HTR-8/SVneo (cell line): ENCODE data around the gene MATCAP1.

Experiments used
- DNase-seq: peaks from one replicate; pipeline ENCODE4 v3.0.0; 2011; ENCODE audit warnings: low spot score, mixed read lengths; ENCODE audit not compliant: insufficient read length
- FAIRE-seq: peaks from 2 replicates; lab custom pipeline; 2011; peaks lifted over from hg19 to GRCh38; lab: Jason Lieb, UNC

Gene MATCAP1

GRCh38 chr16:67191995-67192681 lies 8.4 kb upstream of the MATCAP1 start, which contains the start of gene E2F4:
E2F4 (plus strand) TSS chr16:67192155; CDS start chr16:67192228, 73 bp downstream.
- FAIRE-seq = peak; percentile 99
- DNase-seq = peak; percentile 94

- FAIRE-seq (peak; percentile 77), DNase-seq (no peak)
Observed at GRCh38 chr16:67191411-67191994, 7.7 kb upstream of the MATCAP1 start.

GRCh38 chr16:67190448-67191399 lies 7.0 kb upstream of the MATCAP1 start:
- no peak for DNase-seq
- no peak for FAIRE-seq

DNA sequence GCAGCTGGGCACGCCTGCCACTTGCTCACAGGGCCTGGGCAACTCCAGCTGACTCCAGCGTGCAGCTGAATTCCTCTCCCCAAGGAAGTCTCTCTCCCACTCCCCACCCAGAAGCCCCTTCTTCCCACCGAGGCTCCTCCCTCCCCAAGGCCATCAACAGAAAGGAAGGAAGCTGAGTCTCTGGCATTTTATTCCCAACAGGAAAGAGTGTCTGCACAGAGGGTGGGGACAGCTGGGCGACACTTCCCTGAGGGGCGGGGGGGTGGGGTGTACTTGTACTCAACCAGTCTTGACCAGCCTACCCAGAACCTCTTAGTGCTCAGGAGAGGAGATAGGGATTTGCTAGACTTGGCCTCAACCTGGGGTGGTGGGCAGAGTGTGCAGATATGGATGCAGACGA lies 6.3 kb upstream of the MATCAP1 start, which contains the start of gene EXOC3L1:
TSS of gene EXOC3L1 (minus strand) at position 96 of the 400 bp plus-strand sequence. CDS start 460 bp downstream, outside the sequence.
- FAIRE-seq = no peak
- DNase-seq = no peak

DNA sequence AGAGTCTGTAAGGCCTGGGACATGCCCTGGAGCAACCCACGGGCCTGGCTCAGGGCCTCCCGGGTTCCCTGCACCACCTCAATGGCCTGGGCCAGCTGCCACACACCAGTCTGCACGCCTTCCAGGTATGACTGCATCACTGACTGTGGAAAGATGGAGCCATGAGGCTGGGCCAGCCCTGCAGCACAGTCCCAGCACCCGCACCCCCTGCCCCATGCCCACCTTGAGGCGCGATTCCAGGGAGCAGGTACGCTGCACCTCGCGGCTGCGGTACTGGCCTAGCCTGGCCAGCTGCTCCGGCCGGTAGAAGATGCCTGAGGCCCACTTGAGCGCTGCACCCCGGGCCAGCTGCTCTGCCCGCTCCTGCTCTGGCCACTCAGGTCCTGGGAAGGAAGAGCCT lies 5.0 kb upstream of the MATCAP1 start:
- no peak for DNase-seq
- no peak for FAIRE-seq

DNA sequence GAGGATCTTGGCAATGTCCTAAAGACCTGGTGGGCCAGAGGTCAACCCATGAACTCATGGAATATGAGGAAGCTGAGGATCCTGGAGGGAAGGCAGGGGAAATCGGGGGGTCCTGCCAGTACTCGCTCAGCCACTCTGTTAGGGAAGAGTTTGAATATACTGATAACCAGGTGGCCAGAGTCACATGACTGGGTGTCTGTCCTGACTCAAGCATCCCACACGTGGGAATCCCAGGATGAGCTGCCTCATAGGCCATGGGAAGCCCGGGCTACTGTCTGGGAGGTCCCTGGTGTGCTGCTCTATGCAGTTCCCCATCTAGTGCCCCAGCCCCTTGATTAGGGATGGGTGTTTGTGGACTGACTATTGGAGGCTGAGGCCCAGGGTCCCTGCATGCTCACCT lies 4.6 kb upstream of the MATCAP1 start:
- FAIRE-seq (no peak), DNase-seq (no peak)

GRCh38 chr16:67187175-67187890 lies 3.6 kb upstream of the MATCAP1 start:
- FAIRE-seq (no peak), DNase-seq (no peak)

- FAIRE-seq = peak; percentile 84
- DNase-seq = no peak
Observed at GRCh38 chr16:67186550-67186950, 2.8 kb upstream of the MATCAP1 start.

DNA sequence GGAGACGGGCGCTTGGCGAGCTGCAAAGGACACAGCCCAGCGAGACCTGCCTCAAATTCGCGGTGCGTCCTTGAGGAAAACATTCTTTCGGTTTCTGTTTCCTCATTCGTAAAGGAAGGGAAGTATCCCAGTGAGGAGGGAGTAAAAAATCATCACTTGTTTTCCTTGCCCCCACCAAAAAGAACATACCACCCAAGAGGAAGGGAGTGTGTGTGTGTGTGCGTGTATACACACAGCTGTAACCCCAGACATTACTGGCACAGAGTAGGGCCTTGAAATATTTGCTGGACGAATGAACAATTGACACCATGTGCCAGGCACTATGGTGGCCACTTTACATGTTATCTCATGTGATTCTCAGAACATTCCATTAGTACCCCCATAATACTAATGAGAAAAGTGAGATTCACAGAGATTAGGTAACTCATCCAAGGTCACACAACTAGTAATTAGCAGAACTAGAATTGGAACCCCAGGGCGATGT lies 1.9 kb upstream of the MATCAP1 start:
- FAIRE-seq (no peak), DNase-seq (no peak)

GRCh38 chr16:67184995-67185650 lies 1.4 kb upstream of the MATCAP1 start:
- FAIRE-seq = peak; percentile 98
- DNase-seq = peak; percentile 79

DNA sequence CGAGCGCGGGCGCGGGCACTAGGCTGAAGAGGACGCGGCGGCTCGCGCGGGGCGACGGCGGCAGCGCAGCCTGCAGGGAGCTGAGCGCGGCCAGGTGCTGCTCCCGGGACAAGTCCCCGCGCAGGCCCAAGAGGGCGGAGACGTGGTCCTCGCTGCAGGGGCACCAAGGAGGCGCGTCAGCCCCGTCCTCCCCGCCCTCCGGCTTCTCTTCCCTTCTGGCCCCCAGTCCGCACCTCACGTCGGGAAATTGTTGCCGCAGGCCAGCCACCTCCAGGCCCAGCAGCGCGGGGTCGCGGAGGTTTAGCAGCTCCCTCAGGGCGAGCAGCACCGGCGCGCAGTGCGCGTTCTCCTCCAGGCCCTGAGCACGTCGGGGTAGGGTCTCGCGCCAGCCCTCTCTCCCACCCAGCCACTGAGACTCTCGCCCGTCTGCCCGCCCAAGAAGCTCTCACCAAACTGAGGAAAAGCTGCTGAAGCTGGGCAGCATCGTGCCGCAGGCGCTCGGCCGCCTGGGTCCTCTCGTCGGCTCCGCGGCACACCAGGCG lies 761 bp upstream of the MATCAP1 start:
- FAIRE-seq (no peak), DNase-seq (no peak)

DNA sequence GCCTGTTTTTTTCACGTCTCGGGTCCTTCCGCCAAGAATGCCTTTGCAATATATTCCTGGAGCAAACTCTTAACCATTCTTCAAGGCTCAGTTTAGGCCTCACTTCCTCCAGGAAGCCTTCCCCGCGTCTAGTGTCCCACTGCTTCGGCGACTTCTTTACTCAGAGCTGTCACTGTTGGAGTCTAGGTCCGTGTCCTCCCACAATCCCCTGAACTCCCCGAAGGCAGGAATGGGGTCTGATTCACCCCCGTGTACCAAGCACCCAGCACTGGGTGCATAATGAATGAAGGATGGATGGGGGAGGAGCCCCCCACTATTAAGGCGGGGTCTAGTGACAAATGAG lies 508 bp downstream of the MATCAP1 start:
- no peak for DNase-seq
- FAIRE-seq = no peak

- peak; percentile 26 for FAIRE-seq
Observed at GRCh38 chr16:67182288-67182687, 1.5 kb downstream of the MATCAP1 start.

GRCh38 chr16:67181346-67181745 lies 2.4 kb downstream of the MATCAP1 start:
- DNase-seq (no peak), FAIRE-seq (no peak)

More at GRCh38 chr16:67182288-67182687, 1.5 kb downstream of the MATCAP1 start:
- DNase-seq = no peak

- DNase-seq (no peak), FAIRE-seq (peak; percentile 28)
Observed at GRCh38 chr16:67180166-67180565, 3.6 kb downstream of the MATCAP1 start.

DNA sequence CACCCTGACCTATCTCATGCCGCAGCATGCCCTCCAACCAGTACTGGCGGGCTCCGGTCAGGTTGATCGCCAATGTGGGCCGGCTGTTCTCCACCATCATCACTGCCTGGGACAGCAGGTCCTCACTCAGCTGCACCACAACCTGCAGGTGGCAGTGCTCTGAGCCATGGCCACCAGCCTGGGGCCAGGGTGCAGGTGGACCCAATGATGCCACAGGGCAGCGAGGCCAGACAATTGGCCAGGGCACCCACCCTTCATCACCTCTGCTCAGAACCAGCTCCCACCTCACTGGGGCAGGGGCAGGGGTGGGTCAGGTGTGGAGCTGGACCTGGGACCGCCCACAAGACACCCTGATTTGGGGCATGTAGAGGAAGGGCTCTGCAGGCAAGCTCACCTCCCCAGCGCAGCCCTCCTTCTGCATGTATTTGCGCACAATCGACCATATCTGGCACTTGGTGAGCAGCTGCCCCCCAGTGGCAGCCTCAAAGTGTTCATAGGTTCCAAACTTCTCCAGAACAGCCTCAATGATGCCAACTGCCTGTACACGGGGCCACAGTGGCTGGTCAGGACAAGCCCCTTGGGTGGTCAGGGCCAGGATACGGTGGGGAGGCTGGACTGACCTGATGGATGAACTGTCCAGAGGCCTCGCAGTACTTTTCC lies 4.2 kb downstream of the MATCAP1 start:
- DNase-seq (no peak), FAIRE-seq (no peak)

DNA sequence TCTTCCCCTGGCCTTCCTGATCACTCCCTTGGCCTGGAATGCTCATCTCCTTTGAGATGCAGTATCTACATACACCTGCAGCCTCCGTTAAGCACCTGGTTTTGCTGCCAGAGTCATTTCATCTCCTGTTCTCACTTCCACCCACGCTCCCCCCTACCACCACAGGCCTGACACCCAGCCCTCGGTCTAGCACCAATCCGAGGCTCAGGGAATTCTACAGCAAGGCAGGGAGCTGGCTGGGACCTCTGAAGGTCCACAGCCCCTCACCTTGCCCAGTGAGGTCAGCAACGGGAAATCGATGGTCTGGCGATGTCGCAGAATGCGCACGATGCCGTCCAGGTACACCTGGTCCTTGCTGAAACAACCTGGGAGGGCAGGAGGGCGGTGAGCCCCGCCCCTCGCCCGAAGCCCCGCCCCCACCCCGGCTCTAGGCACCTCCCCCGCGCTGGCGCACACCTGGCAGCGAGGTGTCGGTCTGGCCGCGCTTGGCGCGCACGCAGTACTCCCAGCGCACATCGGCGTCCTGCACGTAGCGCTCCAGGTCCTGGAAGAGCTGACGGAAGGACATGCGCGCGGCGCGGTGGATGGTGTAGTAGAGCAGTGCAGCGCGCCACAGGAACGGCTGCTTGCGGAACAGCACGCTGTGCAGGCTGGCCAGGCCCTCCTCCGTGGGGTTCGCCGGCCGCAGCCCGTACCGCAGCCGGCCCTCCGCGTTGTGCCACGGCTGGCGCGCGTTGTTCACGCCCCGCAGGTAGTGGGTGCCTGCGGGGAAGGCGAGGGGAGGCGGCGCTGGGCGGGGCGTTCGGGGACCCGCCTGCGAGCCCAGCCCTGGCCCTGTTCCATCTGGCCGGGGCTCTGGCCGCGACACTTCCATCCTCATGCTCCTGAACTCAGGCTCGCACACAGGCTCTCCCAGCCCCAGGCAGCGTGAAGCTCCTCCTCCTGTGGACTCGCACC lies 5.7 kb downstream of the MATCAP1 start:
- peak; percentile 67 for FAIRE-seq
- DNase-seq = no peak

- DNase-seq = no peak
Observed at GRCh38 chr16:67176662-67177061, 7.1 kb downstream of the MATCAP1 start.

More at GRCh38 chr16:67176662-67177061, 7.1 kb downstream of the MATCAP1 start:
- no peak for FAIRE-seq
